PC-9 (cell line): Measurements from ENCODE around the gene MYB. TPM values are rescaled to one million over a fixed set of nuclear protein-coding genes. Genes with fewer than 3 reads are reported as not detected.

ENCODE experiments used
- BruUV-seq: library from RNA; stranded (reverse); fragments of 400-500 nt; replicated peaks from 2 replicates; lab custom pipeline; 2021; lab: Mats Ljungman, UMichigan
- CTCF ChIA-PET: fragments of 300-600 bp; sonication (Branson Sonifier 250); formaldehyde crosslinking; loops from one replicate; lab custom pipeline; 2022; ENCODE audit warnings: antibody characterized with exemption; lab: Charles Lee
- POLR2A ChIA-PET: fragments of 300-600 bp; sonication (Branson Sonifier 250); formaldehyde crosslinking; loops from one replicate; lab custom pipeline; 2022; ENCODE audit warnings: antibody characterized with exemption; ENCODE audit not compliant: unreplicated experiment; lab: Charles Lee
- DNase-seq, 2 experiments: peaks; one replicate each; pipeline versions ENCODE4 v3.0.0 to v3.0.0-alpha.2; 2015 to 2022; ENCODE audit warnings: mixed read lengths in 1 of 2
- H2AFZ ChIP-seq: fragments of 200-600 bp; sonication (generic); 2 replicates; pipeline ENCODE4 v1.8.1; 2017; ENCODE audit warnings: antibody characterized with exemption
- H3F3A ChIP-seq: fragments of 200-600 bp; sonication (generic); 2 replicates; pipeline ENCODE4 v1.8.1; 2017; ENCODE audit warnings: antibody characterized with exemption, mild to moderate bottlenecking, low read depth; ENCODE audit not compliant: insufficient read depth
- H3K27ac ChIP-seq: fragments of 200-600 bp; sonication (generic); 2 replicates; pipeline ENCODE4 v1.6.1; 2016; ENCODE audit warnings: mixed run types
- H3K27me3 ChIP-seq: fragments of 200-600 bp; sonication (generic); 2 replicates; pipeline ENCODE4 v1.6.1; 2016; ENCODE audit warnings: low read depth, mixed run types; ENCODE audit not compliant: insufficient read depth
- H3K36me3 ChIP-seq: fragments of 200-600 bp; sonication (generic); 2 replicates; pipeline ENCODE4 v1.6.1; 2016; ENCODE audit warnings: low read depth, mixed run types
- H3K4me1 ChIP-seq: fragments of 200-600 bp; sonication (generic); replicated peaks from 2 replicates; pipeline ENCODE4 v1.6.1; 2016; ENCODE audit warnings: mixed run types; ENCODE audit not compliant: insufficient read depth
- H3K4me2 ChIP-seq: fragments of 200-600 bp; sonication (generic); 2 replicates; pipeline ENCODE4 v1.6.1; 2017; ENCODE audit warnings: mixed run types
- H3K4me3 ChIP-seq: fragments of 200-600 bp; sonication (generic); 2 replicates; pipeline ENCODE4 v1.6.1; 2016; ENCODE audit warnings: mixed run types
- H3K79me2 ChIP-seq: fragments of 200-600 bp; sonication (generic); 2 replicates; pipeline ENCODE4 v1.6.1; 2017; ENCODE audit warnings: low read depth, mixed run types
- H3K9me2 ChIP-seq: fragments of 200-600 bp; sonication (generic); 2 replicates; pipeline ENCODE4 v1.8.1; 2017; ENCODE audit warnings: mild to moderate bottlenecking; ENCODE audit not compliant: insufficient read depth
- H3K9me3 ChIP-seq: fragments of 200-600 bp; sonication (generic); 2 replicates; pipeline ENCODE4 v1.8.1; 2016; ENCODE audit warnings: low read depth; ENCODE audit not compliant: insufficient read depth
- H4K20me1 ChIP-seq: fragments of 200-600 bp; sonication (generic); 2 replicates; pipeline ENCODE4 v1.8.1; 2017; ENCODE audit not compliant: insufficient read depth
- EZH2 ChIP-seq: fragments of 200-600 bp; sonication (generic); IDR thresholded peaks from 2 replicates; pipeline ENCODE4 v1.8.0; 2017; ENCODE audit warnings: antibody characterized with exemption, low read depth
- intact Hi-C: fragments of 100-400 bp; cut with micrococcal nuclease; formaldehyde crosslinking; loops from one replicate; pipeline ENCODE4 v1.10.0; 2022; ENCODE audit not compliant: unreplicated experiment
- total RNA-seq: library from RNA; stranded (reverse); gene quantifications from 2 replicates; pipeline ENCODE4 v1.2.3, GENCODE V29; 2021
- TF ChIP-seq, protein P1 (sequence below): fragments of 200-600 bp; sonication (generic); conservative IDR thresholded peaks from 2 replicates; pipeline ENCODE4 v1.6.1; 2017; ENCODE audit warnings: mixed run types, antibody characterized with exemption, mild to moderate bottlenecking, moderate library complexity

MYB gene
- total RNA-seq, 1 experiment from 2014 or later = 1.8 TPM

DNA sequence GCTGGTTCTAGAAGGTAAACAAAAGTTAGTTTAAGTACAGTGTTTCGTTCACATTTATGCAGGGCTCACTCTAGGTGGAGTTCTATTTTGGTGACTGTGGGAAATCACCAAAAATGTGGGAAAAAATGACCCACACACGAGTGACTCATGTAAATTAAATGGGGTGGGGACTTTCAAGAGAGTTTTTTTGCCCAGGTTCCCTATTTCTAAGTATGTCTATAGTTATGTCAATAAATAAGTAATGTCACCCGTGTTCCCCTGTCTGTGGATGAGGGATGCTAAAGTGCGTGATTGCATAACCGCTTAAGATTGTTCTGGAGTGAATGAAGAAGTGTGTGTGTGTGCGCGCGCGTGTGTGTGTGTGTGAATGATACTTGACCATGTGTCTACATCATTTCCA, 69.1 kb downstream of the MYB start:
- Histone ChIP-seq H3K9me2 (no peaks in the 10 kb centered on the region), H3K4me1 (no peaks in the 10 kb centered on the region), H3F3A (no peaks in the 10 kb centered on the region), H3K4me2 (no peak overlapping the region), H3K9me3 (no peaks in the 10 kb centered on the region), H3K79me2 (no peaks in the 10 kb centered on the region), H4K20me1 (no peaks in the 10 kb centered on the region; the same call in 1 of the 2 replicates), H2AFZ (no peak overlapping the region), H3K36me3 (no peaks in the 10 kb centered on the region), H3K27ac (no peak overlapping the region), H3K27me3 (peaks cover 85% of the 10 kb centered on the region), H3K4me3 (no peak overlapping the region)
- no TSS peak for BruUV-seq
- DNase-seq = no peak
- ChIA-PET POLR2A (no interaction called here), CTCF (no interaction called here)
- intact Hi-C loops = no loop called here
- TF ChIP-seq, protein P1, sequence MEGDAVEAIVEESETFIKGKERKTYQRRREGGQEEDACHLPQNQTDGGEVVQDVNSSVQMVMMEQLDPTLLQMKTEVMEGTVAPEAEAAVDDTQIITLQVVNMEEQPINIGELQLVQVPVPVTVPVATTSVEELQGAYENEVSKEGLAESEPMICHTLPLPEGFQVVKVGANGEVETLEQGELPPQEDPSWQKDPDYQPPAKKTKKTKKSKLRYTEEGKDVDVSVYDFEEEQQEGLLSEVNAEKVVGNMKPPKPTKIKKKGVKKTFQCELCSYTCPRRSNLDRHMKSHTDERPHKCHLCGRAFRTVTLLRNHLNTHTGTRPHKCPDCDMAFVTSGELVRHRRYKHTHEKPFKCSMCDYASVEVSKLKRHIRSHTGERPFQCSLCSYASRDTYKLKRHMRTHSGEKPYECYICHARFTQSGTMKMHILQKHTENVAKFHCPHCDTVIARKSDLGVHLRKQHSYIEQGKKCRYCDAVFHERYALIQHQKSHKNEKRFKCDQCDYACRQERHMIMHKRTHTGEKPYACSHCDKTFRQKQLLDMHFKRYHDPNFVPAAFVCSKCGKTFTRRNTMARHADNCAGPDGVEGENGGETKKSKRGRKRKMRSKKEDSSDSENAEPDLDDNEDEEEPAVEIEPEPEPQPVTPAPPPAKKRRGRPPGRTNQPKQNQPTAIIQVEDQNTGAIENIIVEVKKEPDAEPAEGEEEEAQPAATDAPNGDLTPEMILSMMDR = no peak
- TF ChIP-seq EZH2 = no peak

DNA sequence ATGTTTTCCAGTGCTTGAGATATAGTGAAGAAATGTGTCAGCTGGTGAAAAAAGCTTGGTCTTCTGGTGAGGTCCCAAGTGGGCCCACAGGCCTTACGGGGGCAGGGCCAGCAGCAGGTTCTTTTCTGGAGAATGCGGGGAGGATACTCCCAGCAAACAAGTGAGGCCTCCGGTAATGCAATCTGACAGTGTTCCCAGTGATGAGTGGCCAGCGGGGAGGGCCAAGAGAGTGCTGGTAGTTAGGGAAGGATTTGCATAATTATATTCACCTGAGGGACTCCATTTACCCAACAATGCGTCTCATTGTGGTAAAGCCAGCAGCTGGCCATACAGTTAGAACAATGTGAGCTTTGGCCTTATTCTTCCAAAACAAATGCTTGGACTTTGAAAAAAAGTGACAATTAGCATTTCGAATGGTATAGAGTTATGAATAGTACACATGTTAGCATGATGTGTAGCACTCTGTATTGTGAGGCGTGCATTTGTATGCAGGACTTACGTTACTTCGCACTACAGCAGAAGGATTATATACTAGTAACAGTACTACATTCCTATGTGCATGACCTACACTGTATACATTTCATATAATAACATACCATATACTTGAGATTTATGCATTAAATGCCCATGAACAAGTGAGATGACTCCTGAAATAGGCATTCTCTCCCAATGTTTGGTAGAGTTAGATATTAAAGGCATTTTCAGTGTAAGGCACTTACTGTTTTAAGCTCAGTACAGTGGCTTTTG, 69.8 kb downstream of the MYB start:
- Histone ChIP-seq H3K27ac (no peak overlapping the region), H3K4me2 (no peak overlapping the region), H3K36me3 (no peaks in the 10 kb centered on the region), H3F3A (no peaks in the 10 kb centered on the region), H3K4me3 (no peak overlapping the region), H3K9me2 (no peaks in the 10 kb centered on the region), H4K20me1 (no peaks in the 10 kb centered on the region; the same call in 1 of the 2 replicates), H2AFZ (no peak overlapping the region), H3K27me3 (peaks cover 85% of the 10 kb centered on the region), H3K4me1 (no peaks in the 10 kb centered on the region), H3K9me3 (no peaks in the 10 kb centered on the region), H3K79me2 (no peaks in the 10 kb centered on the region)
- CTCF ChIA-PET = no interaction called here
- no peak for TF ChIP-seq EZH2
- TF ChIP-seq, protein P1 = no peak
- no peak for DNase-seq
- BruUV-seq = no TSS peak
- intact Hi-C loops = no loop called here
- POLR2A ChIA-PET = no interaction called here

DNA sequence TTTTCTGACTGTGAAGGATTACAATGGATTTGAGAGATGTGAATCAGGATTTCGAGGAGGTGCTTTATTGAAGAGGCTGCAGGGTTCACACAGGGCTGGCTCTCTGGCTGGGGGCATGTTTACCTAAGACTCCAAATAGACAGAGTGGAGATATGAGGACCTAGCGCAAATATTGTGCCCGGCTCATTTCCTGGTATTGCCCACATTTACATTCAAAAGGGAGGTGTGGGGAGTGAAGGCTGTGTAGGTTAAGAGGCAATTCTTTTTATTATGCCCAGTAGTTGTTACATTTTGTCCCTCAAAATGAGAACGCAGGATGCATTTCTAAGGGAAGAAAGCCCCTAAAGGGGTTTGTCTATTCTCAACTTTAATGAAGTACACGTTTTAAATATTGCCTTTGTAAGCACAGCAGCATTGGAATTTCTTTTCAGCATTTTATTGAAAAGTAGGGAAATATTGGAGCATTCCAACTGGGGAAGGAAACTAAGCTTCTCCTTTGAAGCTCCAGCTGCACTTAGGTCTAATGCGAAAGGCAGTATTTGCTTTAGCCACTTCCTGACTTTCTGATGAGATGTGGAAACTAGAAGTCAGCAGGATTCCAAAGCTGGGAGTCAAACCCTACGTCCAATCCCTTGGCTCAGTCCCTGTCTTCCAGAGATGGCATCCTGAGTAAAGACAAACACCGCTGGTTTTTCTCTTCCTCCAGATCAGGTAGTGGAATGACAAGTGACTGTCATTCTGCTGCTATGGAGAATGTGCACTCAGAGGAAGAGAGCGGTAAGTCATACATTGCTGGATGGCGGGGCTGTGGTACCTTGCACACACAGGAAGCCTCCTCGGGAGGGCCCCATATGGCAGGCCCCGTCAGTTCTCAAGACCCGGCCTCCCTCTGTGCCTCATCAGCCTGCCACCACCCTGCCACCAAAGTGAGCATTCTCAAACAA, 70.7 kb downstream of the MYB start:
- Histone ChIP-seq H3K4me1 (no peaks in the 10 kb centered on the region), H4K20me1 (no peaks in the 10 kb centered on the region; the same call in 1 of the 2 replicates), H3K79me2 (no peaks in the 10 kb centered on the region), H3K27ac (no peak overlapping the region), H3K27me3 (peaks cover 90% of the 10 kb centered on the region), H3K9me3 (no peaks in the 10 kb centered on the region), H3K4me3 (no peak overlapping the region), H3K36me3 (no peaks in the 10 kb centered on the region), H3K9me2 (no peaks in the 10 kb centered on the region), H3F3A (no peaks in the 10 kb centered on the region), H2AFZ (no peak overlapping the region), H3K4me2 (no peak overlapping the region)
- CTCF ChIA-PET = no interaction called here
- BruUV-seq = no TSS peak
- TF ChIP-seq, protein P1 = no peak
- no peak for TF ChIP-seq EZH2
- POLR2A ChIA-PET = no interaction called here
- DNase-seq = no peak
- intact Hi-C loops = no loop called here
